SK-N-SH (cell line): ENCODE measurements around the gene PEA15. TPM values are rescaled to one million over a fixed set of nuclear protein-coding genes. Genes with fewer than 3 reads are reported as not detected.

Experiments used
- CTCF ChIA-PET: fragments of 300-600, 350-600 bp; formaldehyde crosslinking; extraction: SDS; loops from one replicate; lab custom pipeline; 2021; lab: Yijun Ruan, JAX
- POLR2A ChIA-PET: fragments of 350-600 bp; sonication (Branson Sonifier 250); formaldehyde crosslinking; extraction: SDS; loops from one replicate; lab custom pipeline; 2020; ENCODE audit warnings: antibody characterized with exemption, inconsistent platforms; lab: Yijun Ruan, JAX
- DNase-seq: peaks from one replicate; pipeline ENCODE4 v3.0.0; 2012
- H2AFZ ChIP-seq: fragments of 200-600 bp; sonication (generic); 2 replicates; pipeline ENCODE4 v1.8.1; 2016; ENCODE audit warnings: antibody characterized with exemption, mild to moderate bottlenecking, low read depth
- H3F3A ChIP-seq: fragments of 200-600 bp; sonication (generic); replicated peaks from 2 replicates; pipeline ENCODE3; 2016; ENCODE audit warnings: antibody characterized with exemption, mild to moderate bottlenecking; ENCODE audit not compliant: insufficient read depth
- H3K27ac ChIP-seq, 2 experiments: fragments of 200-500 bp in 1 of 2; fragments of 200-600 bp in 1 of 2; sonication (Bioruptor generic) in 1 of 2; sonication (generic), shearing (Covaris generic) in 1 of 2; 2 replicates each; pipeline versions ENCODE4 v1.5.1 to v1.6.1; 2014 to 2016; ENCODE audit warnings: low read depth in 2 of 2, inconsistent platforms in 1 of 2, low read length in 1 of 2, mild to moderate bottlenecking in 1 of 2, mixed read lengths in 1 of 2
- H3K27me3 ChIP-seq: fragments of 200-600 bp; sonication (generic), shearing (Covaris generic); 2 replicates; pipeline ENCODE4 v1.6.1; 2016; ENCODE audit warnings: mixed run types; ENCODE audit not compliant: insufficient read depth
- H3K36me3 ChIP-seq, 2 experiments: fragments of 200-500 bp in 1 of 2; fragments of 200-600 bp in 1 of 2; sonication (Bioruptor generic) in 1 of 2; sonication (generic) in 1 of 2; replicated peaks in 1 of 2; 2 replicates each; pipeline versions ENCODE3 to v1.5.1; 2014 to 2016; ENCODE audit warnings: low read length in 1 of 2, mild to moderate bottlenecking in 1 of 2; ENCODE audit not compliant: insufficient read depth in 2 of 2, control insufficient read depth in 1 of 2
- H3K4me1 ChIP-seq, 2 experiments: fragments of 200-500 bp in 1 of 2; fragments of 200-600 bp in 1 of 2; sonication (Bioruptor generic) in 1 of 2; sonication (generic), shearing (Covaris generic) in 1 of 2; 2 replicates each; pipeline versions ENCODE4 v1.5.1 to v1.6.1; 2014 to 2016; ENCODE audit warnings: low read depth in 1 of 2, low read length in 1 of 2, mixed run types in 1 of 2; ENCODE audit not compliant: insufficient read depth in 2 of 2, control insufficient read depth in 1 of 2
- H3K4me2 ChIP-seq: fragments of 200-600 bp; sonication (generic), shearing (Covaris generic); 2 replicates; pipeline ENCODE4 v1.6.1; 2017; ENCODE audit warnings: mixed run types
- H3K4me3 ChIP-seq, 2 experiments: fragments of 200-500 bp in 1 of 2; fragments of 200-600 bp in 1 of 2; sonication (Bioruptor generic) in 1 of 2; sonication (generic), shearing (Covaris generic) in 1 of 2; 2 replicates each; pipeline versions ENCODE4 v1.5.1 to v1.8.1; 2014 to 2016; ENCODE audit warnings: low read depth in 2 of 2, inconsistent platforms in 1 of 2, low read length in 1 of 2, mild to moderate bottlenecking in 1 of 2, mixed read lengths in 1 of 2, moderate library complexity in 1 of 2
- H3K79me2 ChIP-seq: fragments of 200-600 bp; sonication (generic); 2 replicates; pipeline ENCODE4 v1.8.1; 2017; ENCODE audit warnings: mild to moderate bottlenecking; ENCODE audit not compliant: insufficient read depth
- H3K9ac ChIP-seq: fragments of 200-600 bp; sonication (generic); 2 replicates; pipeline ENCODE4 v1.6.1; 2017; ENCODE audit warnings: mixed run types
- H3K9me2 ChIP-seq: fragments of 200-600 bp; sonication (generic); 2 replicates; pipeline ENCODE4 v1.6.1; 2017; ENCODE audit warnings: mixed run types
- H3K9me3 ChIP-seq: fragments of 200-600 bp; sonication (generic); 2 replicates; pipeline ENCODE4 v1.6.1; 2017; ENCODE audit warnings: mixed run types, mild to moderate bottlenecking, moderate library complexity
- H4K20me1 ChIP-seq: fragments of 200-600 bp; sonication (generic); 2 replicates; pipeline ENCODE4 v1.6.1; 2017; ENCODE audit warnings: mild to moderate bottlenecking, mixed run types; ENCODE audit not compliant: insufficient read depth
- CHD2 ChIP-seq: fragments of 150-350 bp; IDR thresholded peaks from 2 replicates; pipeline ENCODE4 v1.6.1; 2018; ENCODE audit warnings: low read length; ENCODE audit not compliant: partially characterized antibody
- ELF1 ChIP-seq: IDR thresholded peaks from 2 replicates; pipeline ENCODE4 v1.4.0; 2012
- EZH2phosphoT487 ChIP-seq: fragments of 200-600 bp; sonication (generic); IDR thresholded peaks from 2 replicates; pipeline ENCODE4 v1.6.1; 2017; ENCODE audit warnings: low read depth, mixed run types, mild to moderate bottlenecking, antibody characterized with exemption, moderate library complexity, borderline replicate concordance
- FOXJ3 ChIP-seq: sonication (generic); formaldehyde crosslinking; IDR thresholded peaks from 2 replicates; pipeline ENCODE4 v1.5.1; 2020; ENCODE audit warnings: mild to moderate bottlenecking, missing genetic modification reagents
- GABPA ChIP-seq: IDR thresholded peaks from 2 replicates; pipeline ENCODE4 v1.4.0; 2012; ENCODE audit warnings: low read depth, mild to moderate bottlenecking
- GATA2 ChIP-seq: sonication (generic); formaldehyde crosslinking; IDR thresholded peaks from 2 replicates; pipeline ENCODE4 v1.5.0; 2020; ENCODE audit warnings: mild to moderate bottlenecking, missing genetic modification reagents
- IRF3 ChIP-seq: fragments of 150-350 bp; IDR thresholded peaks from 2 replicates; pipeline ENCODE4 v1.6.1; 2016; ENCODE audit warnings: mild to moderate bottlenecking, low read depth, low read length
- MEF2A ChIP-seq: IDR thresholded peaks from 2 replicates; pipeline ENCODE4 v1.4.0; 2012; ENCODE audit warnings: low read depth, borderline replicate concordance
- POLR2AphosphoS5 ChIP-seq: IDR thresholded peaks from 2 replicates; pipeline ENCODE4 v1.6.1; 2012; ENCODE audit warnings: low read depth, low read length
- RAD21 ChIP-seq: IDR thresholded peaks from 2 replicates; pipeline ENCODE4 v1.6.1; 2012; ENCODE audit warnings: mild to moderate bottlenecking, low read length
- RFX5 ChIP-seq: IDR thresholded peaks from 2 replicates; pipeline ENCODE4 v1.6.1; 2012; ENCODE audit warnings: mild to moderate bottlenecking, improper control_type of control experiment, low read length
- RXRA ChIP-seq: IDR thresholded peaks from 2 replicates; pipeline ENCODE4 v1.4.0; 2012; ENCODE audit warnings: low read depth, mild to moderate bottlenecking, borderline replicate concordance
- SIN3A ChIP-seq: IDR thresholded peaks from 2 replicates; pipeline ENCODE4 v1.6.1; 2012; ENCODE audit warnings: low read depth, mild to moderate bottlenecking, low read length, moderate library complexity, borderline replicate concordance
- YY1 ChIP-seq: IDR thresholded peaks from 2 replicates; pipeline ENCODE4 v1.4.0; 2012; ENCODE audit warnings: low read depth, mild to moderate bottlenecking
- ZBTB33 ChIP-seq: IDR thresholded peaks from 2 replicates; pipeline ENCODE4 v1.4.0; 2012; ENCODE audit warnings: low read depth, borderline replicate concordance
- WGBS: methylation state at CpG from one replicate; pipeline ENCODE4 v1.1.6; 2017; ENCODE audit warnings: low lambda C conversion rate; 5-methylcytosine and 5-hydroxymethylcytosine counted together
- polyA plus RNA-seq, 3 experiments: library from polyadenylated mRNA; depleted of rRNA; stranded (reverse); fragments of >200 nt; gene quantifications; 2 replicates each; pipeline ENCODE4 v1.2.3, GENCODE V29; 2012
- TF ChIP-seq, protein P1 (sequence below): IDR thresholded peaks from 2 replicates; pipeline ENCODE4 v1.6.1; 2012; ENCODE audit warnings: mild to moderate bottlenecking, low read depth, low read length, moderate library complexity

The PEA15 gene
- polyA plus RNA-seq, 1 of the 3 experiments (the other 2 are of a cell fraction) = 322 TPM

GRCh38 chr1:160227034-160227433 lies 21.9 kb downstream of the PEA15 start:
- H3K9me3 ChIP-seq = no peaks in the 10 kb centered on the region
- no peaks in the 10 kb centered on the region for H4K20me1 ChIP-seq
- no peak overlapping the region for H3K4me2 ChIP-seq
- WGBS = 98% methylated on average over 4 of the region's 4 CpGs
- no peaks in the 10 kb centered on the region for H3F3A ChIP-seq
- H3K79me2 ChIP-seq = no peaks in the 10 kb centered on the region
- H3K9me2 ChIP-seq = no peaks in the 10 kb centered on the region
- no peak overlapping the region for H2AFZ ChIP-seq
- ChIA-PET CTCF (interaction anchor here (0.8 to 4.8 kb wide), 4 partner anchors 15 to 126 kb away, joined by 3 to 29 read pairs (median 18); no protein-coding TSS in a partner anchor), POLR2A (no interaction called here)
- H3K36me3 ChIP-seq = peaks cover 52 to 85% of the 10 kb centered on the region in 2 experiments
- DNase-seq = no peak
- no peak overlapping the region for H3K27ac ChIP-seq
- H3K4me3 ChIP-seq = no peak overlapping the region
- TF ChIP-seq POLR2AphosphoS5 (no peak), FOXJ3 (no peak), CHD2 (no peak), MEF2A (no peak), EZH2phosphoT487 (no peak), GABPA (no peak), IRF3 (no peak), RXRA (no peak), RFX5 (no peak), ELF1 (no peak), RAD21 (no peak), GATA2 (no peak)
- TF ChIP-seq, protein P1, sequence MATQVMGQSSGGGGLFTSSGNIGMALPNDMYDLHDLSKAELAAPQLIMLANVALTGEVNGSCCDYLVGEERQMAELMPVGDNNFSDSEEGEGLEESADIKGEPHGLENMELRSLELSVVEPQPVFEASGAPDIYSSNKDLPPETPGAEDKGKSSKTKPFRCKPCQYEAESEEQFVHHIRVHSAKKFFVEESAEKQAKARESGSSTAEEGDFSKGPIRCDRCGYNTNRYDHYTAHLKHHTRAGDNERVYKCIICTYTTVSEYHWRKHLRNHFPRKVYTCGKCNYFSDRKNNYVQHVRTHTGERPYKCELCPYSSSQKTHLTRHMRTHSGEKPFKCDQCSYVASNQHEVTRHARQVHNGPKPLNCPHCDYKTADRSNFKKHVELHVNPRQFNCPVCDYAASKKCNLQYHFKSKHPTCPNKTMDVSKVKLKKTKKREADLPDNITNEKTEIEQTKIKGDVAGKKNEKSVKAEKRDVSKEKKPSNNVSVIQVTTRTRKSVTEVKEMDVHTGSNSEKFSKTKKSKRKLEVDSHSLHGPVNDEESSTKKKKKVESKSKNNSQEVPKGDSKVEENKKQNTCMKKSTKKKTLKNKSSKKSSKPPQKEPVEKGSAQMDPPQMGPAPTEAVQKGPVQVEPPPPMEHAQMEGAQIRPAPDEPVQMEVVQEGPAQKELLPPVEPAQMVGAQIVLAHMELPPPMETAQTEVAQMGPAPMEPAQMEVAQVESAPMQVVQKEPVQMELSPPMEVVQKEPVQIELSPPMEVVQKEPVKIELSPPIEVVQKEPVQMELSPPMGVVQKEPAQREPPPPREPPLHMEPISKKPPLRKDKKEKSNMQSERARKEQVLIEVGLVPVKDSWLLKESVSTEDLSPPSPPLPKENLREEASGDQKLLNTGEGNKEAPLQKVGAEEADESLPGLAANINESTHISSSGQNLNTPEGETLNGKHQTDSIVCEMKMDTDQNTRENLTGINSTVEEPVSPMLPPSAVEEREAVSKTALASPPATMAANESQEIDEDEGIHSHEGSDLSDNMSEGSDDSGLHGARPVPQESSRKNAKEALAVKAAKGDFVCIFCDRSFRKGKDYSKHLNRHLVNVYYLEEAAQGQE = no peak
- TF ChIP-seq, all 33 proteins: peak for 0
- H3K9ac ChIP-seq = no peak overlapping the region
- H3K4me1 ChIP-seq = no peaks in the 10 kb centered on the region
- H3K27me3 ChIP-seq = no peaks in the 10 kb centered on the region

- TF ChIP-seq YY1 = no peak
- TF ChIP-seq ZBTB33 = no peak
- no peak for TF ChIP-seq EZH2phosphoT487
- TF ChIP-seq, protein P1 = no peak
- TF ChIP-seq SIN3A = no peak
- Histone ChIP-seq H3K9ac (no peak overlapping the region), H3F3A (no peaks in the 10 kb centered on the region), H3K4me1 (no peaks in the 10 kb centered on the region), H3K27me3 (no peaks in the 10 kb centered on the region), H3K4me3 (no peak overlapping the region), H3K9me3 (no peaks in the 10 kb centered on the region), H3K27ac (no peak overlapping the region), H4K20me1 (no peaks in the 10 kb centered on the region), H3K36me3 (peaks cover 52 to 80% of the 10 kb centered on the region in 2 experiments), H3K4me2 (no peak overlapping the region), H3K79me2 (no peaks in the 10 kb centered on the region), H3K9me2 (no peaks in the 10 kb centered on the region), H2AFZ (no peak overlapping the region)
- CTCF ChIA-PET = interaction anchor here (0.8 to 4.8 kb wide), 5 partner anchors 15 to 127 kb away, joined by 3 to 29 read pairs (median 11); no protein-coding TSS in a partner anchor
- POLR2A ChIA-PET = no interaction called here
- WGBS = 95% methylated on average over 1 of the region's 1 CpG
- no peak for DNase-seq
These were observed 22.4 kb downstream of the PEA15 start for GRCh38 chr1:160227561-160227960.
